Measurements from ENCODE around the gene DAPK1.
"Not testable (repeated sequence)": the region's sequence is repeated elsewhere in the genome, so short reads cannot be mapped to it uniquely, and the experiment has no call there.

Gene DAPK1

GRCh38 chr9:87498811-87499360 lies 1.2 kb downstream of the DAPK1 start:
- DNase-seq = peak; percentile 32

- peak; percentile 62 for DNase-seq
Measured at GRCh38 chr9:87499424-87500017, 1.9 kb downstream of the DAPK1 start.

GRCh38 chr9:87500491-87501270 lies 3.0 kb downstream of the DAPK1 start:
- peak; percentile 79 for DNase-seq

GRCh38 chr9:87501271-87501656 lies 3.6 kb downstream of the DAPK1 start:
- DNase-seq = not testable (repeated sequence)

- DNase-seq = no peak
Measured at GRCh38 chr9:87501806-87502205, 4.1 kb downstream of the DAPK1 start.

- DNase-seq = peak; percentile 94
Measured at GRCh38 chr9:87502391-87503221, 4.9 kb downstream of the DAPK1 start.

- no peak for DNase-seq
Measured at GRCh38 chr9:87503430-87503829, 5.8 kb downstream of the DAPK1 start.

GRCh38 chr9:87503927-87504326 lies 6.3 kb downstream of the DAPK1 start:
- DNase-seq = no peak

- DNase-seq = no peak
Measured at GRCh38 chr9:87504938-87505337, 7.3 kb downstream of the DAPK1 start.

- DNase-seq = no peak
Measured at GRCh38 chr9:87505869-87506678, 8.4 kb downstream of the DAPK1 start.

- no peak for DNase-seq
Measured at GRCh38 chr9:87507576-87507975, 9.9 kb downstream of the DAPK1 start.

- DNase-seq = no peak
Measured at GRCh38 chr9:87510252-87510683, 12.6 kb downstream of the DAPK1 start.

- DNase-seq = no peak
Measured at GRCh38 chr9:87512311-87512710, 14.6 kb downstream of the DAPK1 start.

- DNase-seq = peak; percentile 68
Measured at GRCh38 chr9:87513161-87513560, 15.5 kb downstream of the DAPK1 start.

- DNase-seq = peak; percentile 42
Measured at GRCh38 chr9:87513880-87514535, 16.3 kb downstream of the DAPK1 start.

- DNase-seq = peak; percentile 73
Measured at GRCh38 chr9:87515006-87515405, 17.3 kb downstream of the DAPK1 start.

- DNase-seq = no peak
Measured at GRCh38 chr9:87515588-87516221, 18.0 kb downstream of the DAPK1 start.

- DNase-seq = peak; percentile 96
Measured at GRCh38 chr9:87516222-87516925, 18.7 kb downstream of the DAPK1 start.

- DNase-seq = no peak
Measured at GRCh38 chr9:87516926-87517290, 19.2 kb downstream of the DAPK1 start.

- no peak for DNase-seq
Measured at GRCh38 chr9:87517732-87518131, 20.1 kb downstream of the DAPK1 start.

Measured in inflammatory macrophage treated with lipopolysaccharide for 4 hours (primary cell).